GM21423 (cell line): ENCODE results near the gene ARHGAP12.
"Not testable (repeated sequence)": the region's sequence is repeated elsewhere in the genome, so short reads cannot be mapped to it uniquely, and the experiment has no call there.

Experiments used
- ATAC-seq: cut with Tn5 transposase; IDR thresholded peaks from one replicate; pipeline ENCODE4 v1.9.1; 2021; ENCODE audit warnings: mild to moderate bottlenecking, moderate library complexity; ENCODE audit not compliant: unreplicated experiment

ARHGAP12 gene, protein sequence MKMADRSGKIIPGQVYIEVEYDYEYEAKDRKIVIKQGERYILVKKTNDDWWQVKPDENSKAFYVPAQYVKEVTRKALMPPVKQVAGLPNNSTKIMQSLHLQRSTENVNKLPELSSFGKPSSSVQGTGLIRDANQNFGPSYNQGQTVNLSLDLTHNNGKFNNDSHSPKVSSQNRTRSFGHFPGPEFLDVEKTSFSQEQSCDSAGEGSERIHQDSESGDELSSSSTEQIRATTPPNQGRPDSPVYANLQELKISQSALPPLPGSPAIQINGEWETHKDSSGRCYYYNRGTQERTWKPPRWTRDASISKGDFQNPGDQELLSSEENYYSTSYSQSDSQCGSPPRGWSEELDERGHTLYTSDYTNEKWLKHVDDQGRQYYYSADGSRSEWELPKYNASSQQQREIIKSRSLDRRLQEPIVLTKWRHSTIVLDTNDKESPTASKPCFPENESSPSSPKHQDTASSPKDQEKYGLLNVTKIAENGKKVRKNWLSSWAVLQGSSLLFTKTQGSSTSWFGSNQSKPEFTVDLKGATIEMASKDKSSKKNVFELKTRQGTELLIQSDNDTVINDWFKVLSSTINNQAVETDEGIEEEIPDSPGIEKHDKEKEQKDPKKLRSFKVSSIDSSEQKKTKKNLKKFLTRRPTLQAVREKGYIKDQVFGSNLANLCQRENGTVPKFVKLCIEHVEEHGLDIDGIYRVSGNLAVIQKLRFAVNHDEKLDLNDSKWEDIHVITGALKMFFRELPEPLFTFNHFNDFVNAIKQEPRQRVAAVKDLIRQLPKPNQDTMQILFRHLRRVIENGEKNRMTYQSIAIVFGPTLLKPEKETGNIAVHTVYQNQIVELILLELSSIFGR

DNA sequence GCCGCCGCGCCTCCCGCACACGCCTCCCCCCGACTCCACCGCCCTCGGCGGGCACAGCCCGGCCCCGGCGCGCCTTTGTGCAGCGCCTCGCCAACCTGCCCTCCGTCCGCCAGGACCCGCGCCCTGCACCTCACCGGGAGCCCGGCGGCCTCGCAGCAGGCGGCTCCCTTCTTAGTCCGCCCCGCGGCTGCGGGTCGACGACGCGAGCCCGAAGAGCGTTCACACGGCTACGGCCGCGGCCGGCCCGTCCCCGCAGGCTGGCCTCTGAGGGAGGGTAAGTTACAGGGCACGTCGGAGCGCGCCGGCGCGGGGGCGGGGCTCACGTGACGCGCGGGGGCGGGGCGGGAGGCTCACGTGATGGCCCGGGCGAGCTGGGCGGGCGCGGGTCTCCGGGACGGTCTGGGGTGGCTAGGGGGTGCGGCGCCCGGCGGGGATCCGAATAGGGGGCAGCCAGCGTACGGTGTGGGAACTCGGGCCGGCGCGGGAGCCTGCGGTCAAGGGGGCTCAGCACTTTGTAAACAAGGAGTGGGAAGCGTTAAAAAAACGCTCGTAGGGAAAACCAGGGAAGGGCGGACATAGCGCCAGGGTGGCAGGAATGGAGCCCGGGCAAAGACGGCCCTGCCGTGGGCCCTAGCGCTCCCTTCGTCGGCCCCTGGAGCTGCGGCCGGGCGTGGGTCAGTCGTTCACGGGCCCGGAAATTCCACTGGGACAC, at the start of gene ARHGAP12:
ARHGAP12 (minus strand) TSS at position 283 of the 712 bp plus-strand sequence. CDS start 19,976 bp downstream, outside the sequence.
- peak; percentile 72 for ATAC-seq

DNA sequence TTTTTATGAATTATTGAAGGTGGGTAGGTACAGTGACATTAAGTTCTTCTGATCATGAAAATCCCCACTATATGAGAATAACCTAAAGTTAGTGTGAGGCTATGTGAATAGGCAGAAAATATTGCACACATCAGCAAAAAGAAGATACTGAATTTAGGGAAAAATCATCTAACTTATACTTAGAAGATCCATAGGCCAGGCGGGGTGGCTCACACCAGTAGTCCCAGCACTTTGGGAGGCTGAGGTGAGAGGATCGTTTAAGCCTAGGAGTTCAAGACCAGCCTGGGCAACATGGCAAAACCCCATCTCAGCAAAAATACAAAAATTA, 49.5 kb upstream of the ARHGAP12 start:
- ATAC-seq: no peak

DNA sequence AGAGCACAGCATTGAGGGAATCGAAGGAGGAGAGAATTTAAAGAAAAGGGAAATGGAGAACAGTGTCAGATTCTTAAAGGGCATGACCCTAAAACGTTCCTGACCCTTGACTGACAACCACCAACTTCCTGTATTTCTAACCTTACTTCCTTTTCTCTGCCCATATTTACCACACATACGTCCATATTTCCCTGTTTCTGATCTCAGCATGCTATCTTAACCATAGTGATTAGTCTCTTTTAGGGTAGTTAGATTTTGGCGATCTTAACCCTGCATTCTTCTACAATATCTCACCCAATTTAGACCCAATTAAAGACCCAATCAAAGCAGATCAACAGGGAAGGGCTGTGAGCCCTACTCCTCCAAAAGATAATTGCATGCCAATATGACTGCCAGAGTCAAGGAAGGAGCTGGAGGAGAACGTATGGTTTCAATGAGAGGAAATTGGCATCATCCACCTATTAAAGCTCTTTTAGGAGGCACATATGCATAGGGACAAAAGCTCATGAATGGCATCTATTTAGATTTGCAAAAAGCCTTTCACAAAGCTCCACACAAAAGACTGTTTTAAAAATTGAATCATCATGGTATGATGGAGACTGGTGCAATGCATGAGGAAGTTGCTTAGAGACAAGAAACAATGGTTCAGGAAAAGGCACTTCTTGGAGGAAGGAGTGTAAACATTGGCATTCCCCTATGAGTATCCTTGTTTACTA, 49.0 kb upstream of the ARHGAP12 start:
- no peak for ATAC-seq

DNA sequence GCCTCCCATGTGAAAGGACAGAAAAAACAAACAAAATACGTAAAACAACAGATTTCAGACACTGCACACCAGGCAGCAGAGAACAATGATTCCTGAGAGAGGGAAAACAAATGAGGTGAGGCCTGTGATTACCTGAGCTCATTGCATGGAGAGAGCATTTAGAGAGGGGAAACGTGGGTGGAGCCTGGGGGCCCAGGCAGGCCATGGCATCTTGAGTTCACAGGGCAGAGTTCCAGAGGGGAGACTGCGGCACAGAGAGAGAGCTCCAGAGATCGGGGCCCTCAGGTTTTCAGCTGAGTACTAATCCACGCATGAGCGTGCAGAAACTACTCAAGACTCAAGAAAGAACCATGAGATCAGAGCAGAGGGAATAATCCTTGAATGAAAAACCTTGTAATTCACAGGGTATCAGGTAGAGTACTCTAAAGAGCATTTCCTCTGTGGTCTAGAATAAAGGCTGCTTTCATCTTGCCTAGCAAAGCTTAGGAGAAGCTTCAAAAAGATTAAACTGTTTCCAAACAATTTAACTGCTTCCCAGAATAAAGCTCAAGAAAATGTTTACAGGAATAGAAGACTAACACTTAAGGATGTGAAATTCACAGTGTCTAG, 46.6 kb upstream of the ARHGAP12 start:
- ATAC-seq: no peak

DNA sequence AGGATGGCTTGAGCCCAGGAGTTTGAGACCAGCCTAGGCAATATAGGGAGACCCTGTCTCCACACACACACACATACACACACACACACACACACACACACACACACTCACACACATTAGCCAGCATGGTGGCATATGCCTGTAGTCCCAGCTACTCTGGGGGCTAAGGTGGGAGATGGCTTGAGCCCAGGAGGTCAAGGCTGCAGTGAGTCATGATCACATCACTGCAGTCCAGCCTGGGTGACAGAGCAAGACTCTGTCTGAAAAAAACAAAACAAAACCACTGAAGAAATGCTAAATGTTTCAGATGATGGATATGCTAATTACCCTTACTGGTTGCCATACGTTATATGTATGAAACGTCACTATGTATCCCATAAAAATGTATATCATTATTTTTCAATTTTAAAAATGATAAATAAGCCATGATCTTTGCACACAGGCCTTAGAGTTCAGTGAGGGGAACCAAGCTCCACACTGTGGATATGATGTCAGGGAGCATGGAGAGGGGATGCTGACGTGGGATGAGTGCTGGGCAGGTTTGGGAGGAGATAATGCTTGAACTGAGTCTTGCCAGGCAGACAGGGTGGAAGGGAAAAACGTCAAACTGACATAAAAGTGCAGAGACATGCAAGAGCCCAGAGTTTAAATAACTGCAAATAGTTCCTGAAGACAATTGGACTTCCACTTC, 45.9 kb upstream of the ARHGAP12 start:
- ATAC-seq: no peak

DNA sequence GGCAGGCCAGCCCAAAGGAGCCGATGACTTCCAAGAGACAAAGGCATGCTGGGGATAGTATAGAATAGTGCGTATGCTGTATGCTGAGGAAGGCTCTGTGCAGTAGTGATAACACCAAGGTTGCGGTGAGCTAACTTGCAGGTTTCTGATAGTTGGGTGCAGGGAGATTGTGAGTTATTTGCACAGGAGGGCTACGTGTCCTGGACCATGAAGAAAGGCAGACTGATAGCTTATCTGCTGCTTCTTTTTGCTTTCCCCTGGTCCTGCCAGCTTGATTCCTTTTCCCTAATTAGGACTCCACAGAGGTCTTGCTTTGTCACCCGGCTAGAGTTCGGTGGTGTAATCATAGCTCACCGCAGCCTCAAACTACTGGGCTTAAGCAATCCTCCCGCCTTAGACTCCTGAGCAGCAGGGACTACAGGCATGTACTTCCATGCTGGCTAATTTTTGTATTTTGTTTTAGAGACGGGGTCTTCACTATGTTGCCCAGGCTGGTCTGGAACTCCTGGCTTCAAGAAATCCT, 43.9 kb upstream of the ARHGAP12 start:
- ATAC-seq: no peak

DNA sequence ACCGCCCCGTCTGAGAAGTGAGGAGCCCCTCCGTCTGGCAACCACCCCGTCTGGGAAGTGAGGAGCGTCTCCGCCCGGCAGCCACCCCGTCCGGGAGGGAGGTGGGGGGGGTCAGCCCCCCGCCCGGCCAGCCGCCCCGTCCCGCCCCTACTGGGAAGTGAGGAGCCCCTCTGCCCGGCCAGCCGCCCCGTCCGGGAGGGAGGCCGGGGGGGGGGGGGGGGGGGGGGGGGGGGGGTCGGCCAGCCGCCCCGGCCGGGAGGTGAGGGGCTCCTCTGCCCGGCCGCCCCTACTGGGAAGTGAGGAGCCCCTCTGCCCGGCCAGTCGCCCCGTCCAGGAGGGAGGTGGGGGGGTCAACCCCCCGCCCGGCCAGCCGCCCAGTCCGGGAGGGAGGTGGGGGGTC, 41.2 kb upstream of the ARHGAP12 start:
- ATAC-seq: not testable (repeated sequence)

DNA sequence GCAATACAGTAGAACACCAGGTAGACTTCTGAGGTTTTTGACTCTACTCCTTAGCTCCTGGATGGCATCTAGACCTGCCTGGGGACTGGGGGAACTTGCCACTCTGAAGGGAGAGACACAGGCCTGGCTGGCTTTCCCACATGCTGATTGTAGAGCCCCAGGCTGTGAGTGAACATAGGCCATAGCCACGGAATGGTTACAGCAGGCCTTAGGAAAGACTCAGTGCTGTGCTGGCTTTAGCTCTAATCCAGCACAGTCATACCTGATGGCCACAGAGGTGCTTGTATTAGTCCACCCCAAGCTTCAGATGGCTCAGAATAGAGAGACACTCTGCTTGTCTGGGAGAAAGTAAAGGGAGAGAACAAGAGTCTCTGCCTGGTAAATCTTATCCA, 35.0 kb upstream of the ARHGAP12 start:
- ATAC-seq: no peak

DNA sequence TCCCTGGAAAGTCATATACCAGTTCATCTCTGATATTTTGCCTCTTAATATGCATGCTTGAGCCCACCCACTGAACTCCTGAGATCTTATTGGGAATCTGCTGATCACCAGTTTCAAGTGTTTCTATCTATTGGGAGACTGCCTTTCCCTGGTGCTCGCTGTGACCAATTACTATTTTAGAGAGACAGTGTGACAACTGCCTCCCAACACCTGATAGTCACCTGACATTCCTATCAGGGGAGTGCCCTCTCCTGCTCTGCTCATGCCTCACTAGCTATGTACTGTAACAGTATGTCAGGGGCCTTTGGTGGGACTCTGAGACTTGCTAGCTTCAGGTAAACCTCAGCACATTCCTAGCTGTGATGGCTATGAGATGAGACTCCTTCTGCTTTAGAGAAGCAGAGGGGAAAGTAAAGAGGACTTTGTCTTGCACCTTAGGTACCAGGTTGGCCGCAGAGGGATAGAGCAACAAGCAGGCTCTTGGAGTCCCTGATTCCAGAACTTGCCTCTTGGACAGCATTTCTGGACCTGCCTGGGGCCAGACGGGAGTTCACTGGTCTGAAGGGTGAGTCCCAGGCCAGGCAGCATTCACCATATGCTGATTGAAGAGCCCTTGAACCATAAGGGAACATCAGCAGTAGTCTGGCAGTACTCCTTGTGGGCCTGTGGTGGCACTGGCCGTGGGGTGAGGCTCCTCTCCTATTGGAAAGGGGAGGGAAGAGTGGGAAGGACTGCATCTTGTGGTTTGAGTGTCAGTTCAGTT, 34.4 kb upstream of the ARHGAP12 start:
- no peak for ATAC-seq

DNA sequence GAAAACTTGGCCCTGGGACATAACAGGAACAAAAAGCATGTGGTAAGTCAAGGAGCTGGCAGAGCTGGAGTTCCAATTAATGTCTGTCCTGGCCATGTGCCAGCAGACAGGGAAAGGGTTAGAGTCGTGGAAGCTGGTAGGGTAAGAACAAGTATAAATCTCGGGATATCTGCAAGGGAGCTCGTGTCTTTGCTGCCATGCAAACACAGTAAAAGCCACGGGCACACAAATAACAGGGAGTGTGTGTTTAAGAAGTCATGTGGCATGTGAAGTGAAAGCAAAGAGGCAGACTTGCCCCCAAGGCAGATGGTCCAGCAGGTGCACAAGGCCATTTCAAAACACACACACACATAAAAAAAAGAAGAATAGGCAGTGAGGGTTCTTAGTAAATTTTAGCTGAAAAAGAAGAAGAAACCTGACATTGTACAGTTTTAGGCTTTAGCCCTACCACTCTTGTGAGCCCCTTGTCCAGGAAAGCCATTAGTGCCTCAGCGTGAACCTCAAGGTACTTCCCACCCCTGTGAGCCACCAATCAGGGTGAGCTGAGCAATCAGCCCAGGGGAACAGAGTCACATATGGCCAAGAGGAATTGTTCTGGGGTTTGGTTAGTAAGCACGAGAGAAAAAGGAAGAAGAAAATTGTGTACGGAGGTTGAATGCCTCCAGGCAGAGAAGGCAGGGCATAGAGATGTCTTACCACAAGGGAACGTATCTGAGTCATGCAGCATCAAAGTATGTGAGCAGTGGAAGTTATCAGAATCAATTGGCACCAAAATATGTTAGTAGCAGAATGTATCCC, 32.8 kb upstream of the ARHGAP12 start:
- no peak for ATAC-seq

DNA sequence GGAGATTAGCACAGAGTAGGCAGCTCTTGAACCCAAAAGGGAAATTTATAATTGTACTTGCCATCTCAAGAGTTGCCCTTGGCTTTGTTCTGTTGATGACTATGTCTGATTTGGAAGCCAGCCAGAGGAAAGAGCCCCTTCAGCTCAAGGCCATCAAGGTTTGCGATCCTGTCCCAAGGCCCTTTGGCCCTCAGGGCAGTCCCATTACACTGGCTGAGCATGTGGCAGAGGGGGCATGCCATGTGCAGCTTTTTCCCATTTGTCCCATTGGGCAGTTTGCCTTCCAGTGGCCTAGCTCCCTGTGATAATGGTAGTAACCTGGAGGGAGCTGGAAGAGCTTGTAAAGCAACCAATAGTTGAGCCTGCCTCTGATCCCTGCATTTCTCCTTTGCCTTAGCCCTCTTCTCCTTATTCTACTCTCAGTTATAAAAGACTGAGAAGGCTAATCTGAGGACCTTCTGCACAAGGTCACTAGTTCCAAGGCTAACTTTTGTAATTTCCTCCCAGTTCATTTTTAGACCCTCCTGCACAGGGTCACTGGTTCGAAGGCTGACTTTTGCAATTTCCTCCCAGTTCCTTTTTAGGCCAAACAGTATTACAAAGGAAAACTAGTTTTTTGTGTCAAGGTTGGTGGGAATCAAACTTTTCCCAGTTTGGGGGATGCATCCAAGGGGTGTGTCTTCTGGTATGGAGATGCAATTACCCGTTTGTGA, 31.0 kb upstream of the ARHGAP12 start:
- no peak for ATAC-seq

DNA sequence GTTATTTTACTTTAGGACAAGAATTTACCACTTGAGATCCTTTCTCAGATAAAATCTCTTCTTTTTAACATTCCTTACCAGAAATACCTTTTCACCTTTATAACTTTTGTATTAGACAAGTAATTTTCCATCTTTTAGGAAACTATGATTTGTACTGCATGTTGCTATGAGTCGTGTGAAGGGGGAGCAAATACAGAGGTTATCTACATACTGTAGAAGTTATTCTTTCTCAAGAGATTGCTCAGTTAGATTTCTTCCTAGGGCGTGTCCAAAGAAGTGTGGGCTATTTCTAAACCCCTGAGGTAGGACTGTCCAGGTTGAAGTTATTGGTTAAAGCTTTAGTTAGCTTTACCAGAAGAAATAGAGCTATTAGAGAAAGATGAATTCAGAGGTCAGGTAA, 30.2 kb upstream of the ARHGAP12 start:
- no peak for ATAC-seq

DNA sequence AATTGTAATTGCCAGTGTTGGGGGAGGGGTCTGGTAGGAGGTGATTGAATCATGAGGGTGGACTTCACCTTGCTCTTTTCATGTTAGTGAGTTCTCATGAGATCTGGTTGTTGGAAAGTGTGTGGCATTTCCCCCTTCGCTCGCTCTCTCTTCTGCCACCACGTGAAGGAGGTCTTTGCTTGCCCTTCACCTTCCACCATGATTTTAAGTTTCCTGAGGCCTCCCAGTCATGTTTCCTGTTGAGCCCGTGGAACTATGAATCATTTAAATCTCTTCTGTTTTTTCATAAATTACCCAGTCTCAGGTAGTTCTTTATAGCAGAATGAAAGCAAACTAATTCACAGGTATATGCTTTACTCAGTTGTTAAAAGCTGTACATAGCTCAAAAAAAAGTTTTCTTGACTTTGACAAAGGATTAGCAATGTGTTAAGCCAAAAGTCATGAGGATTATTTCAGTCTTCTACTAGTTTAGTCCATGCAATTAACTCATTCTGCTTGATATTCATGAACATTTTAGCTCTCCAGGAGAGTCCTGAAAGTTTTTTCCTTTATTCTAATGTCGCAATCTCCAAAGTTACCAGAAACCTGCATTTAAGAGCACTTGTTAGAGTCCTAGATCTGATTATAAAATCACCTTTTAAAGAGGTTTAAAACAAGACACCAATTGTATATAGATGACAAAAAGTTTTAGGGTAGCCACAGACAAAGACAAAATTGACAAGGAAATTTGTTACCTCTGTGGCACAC, 27.7 kb upstream of the ARHGAP12 start:
- ATAC-seq: no peak

DNA sequence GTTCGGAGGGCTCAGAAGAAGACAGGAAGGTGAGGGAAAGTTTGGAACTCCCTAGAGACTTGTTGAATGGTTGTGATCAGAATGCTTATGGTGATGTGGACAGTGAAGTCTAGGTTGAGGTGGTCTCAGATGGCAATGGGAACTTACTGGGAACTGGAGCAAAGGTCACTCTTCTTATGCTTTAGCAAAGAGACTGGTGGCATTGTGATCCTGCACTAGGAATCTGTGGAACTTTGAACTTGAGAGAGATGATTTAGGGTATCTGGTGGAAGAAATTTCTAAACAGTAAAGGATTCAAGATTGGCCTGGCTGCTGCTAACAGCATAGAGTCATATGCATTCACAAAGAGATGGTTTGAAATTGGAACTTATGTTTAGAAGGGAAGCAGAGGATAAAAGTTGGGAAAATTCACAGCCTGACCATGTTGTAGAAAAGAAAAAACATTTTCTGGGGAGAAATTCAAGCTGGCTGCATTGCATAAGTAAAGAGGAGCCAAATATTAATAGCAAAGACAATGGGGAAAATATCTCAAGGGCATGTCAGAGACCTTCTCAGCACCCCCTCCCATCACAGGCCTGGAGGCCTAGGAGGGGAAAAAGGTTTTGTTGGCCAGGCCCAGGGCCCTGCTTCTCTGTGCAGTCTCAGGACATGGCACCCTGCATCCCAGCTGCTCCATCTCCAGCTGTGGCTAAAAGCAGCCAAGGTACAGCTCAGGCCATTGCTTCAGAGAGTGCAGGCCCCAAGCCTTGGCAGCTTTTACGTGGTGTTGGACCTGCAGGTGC, 26.0 kb upstream of the ARHGAP12 start:
- ATAC-seq: no peak

DNA sequence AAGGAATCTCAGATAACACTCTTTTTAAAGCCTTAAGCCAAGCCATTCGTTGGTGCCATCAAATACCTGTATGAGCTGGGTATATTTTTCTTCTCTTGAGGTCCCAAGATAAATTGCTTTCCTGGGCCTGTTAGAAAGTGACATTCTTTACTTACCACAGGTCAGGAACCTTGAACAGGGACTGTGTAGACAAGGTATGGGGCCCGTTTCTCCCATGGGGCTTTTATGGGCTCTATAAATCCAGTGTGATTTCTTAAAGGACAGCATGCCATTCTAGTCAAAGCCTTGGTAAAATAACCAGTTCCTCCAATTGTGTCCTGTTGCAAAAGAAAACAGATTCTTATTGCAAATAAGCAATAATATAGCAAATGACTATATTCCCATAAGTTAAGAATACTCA, 24.8 kb upstream of the ARHGAP12 start:
- no peak for ATAC-seq

DNA sequence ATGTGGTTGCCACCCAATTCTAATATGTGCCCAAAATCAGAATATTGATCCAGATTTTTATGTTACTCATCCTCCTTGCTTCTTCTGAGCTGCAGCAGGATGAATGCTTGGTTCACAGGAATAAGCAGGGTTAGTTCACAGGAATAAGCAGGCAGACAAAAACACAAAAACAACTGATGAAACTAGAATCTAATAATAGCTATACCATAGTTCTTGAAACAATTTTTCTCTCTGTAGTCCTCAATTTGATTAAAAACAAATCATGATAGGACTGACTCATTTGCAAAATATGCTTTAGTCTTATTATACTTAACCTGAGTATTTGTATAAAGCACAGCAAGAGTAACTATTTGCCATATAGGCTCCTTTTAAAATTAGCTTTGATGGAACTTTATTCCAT, 24.4 kb upstream of the ARHGAP12 start:
- ATAC-seq: no peak
